HepG2 (cell line): ENCODE results near the gene ST6GALNAC6. TPM values are rescaled to one million over a fixed set of nuclear protein-coding genes. Genes with fewer than 3 reads are reported as not detected.

Source experiments
- ATF6 ChIP-seq: sonication (generic); formaldehyde crosslinking; conservative IDR thresholded peaks from 2 replicates; pipeline ENCODE4 v1.4.0; 2020; ENCODE audit warnings: missing genetic modification reagents
- FOXP4 ChIP-seq: sonication (generic); formaldehyde crosslinking; IDR thresholded peaks from 2 replicates; pipeline ENCODE4 v1.4.0; 2020; ENCODE audit warnings: missing genetic modification reagents
- HOXD1 ChIP-seq: sonication (generic); formaldehyde crosslinking; IDR thresholded peaks from 2 replicates; pipeline ENCODE4 v1.5.0; 2020; ENCODE audit warnings: missing genetic modification reagents
- KDM5B ChIP-seq: sonication (generic); formaldehyde crosslinking; IDR thresholded peaks from 2 replicates; pipeline ENCODE4 v1.4.0; 2020; ENCODE audit warnings: missing genetic modification reagents, mild to moderate bottlenecking, borderline replicate concordance
- NCOR1 ChIP-seq: fragments of 200-600 bp; sonication (generic); IDR thresholded peaks from 2 replicates; pipeline ENCODE4 v1.7.0; 2017; ENCODE audit warnings: antibody characterized with exemption, low read length, borderline replicate concordance
- NFYC ChIP-seq: IDR thresholded peaks from 2 replicates; pipeline ENCODE4 v1.6.1; 2016; ENCODE audit warnings: missing genetic modification reagents, missing compliant biosample characterization
- RFX1 ChIP-seq: fragments of 450-650 bp; IDR thresholded peaks from 2 replicates; pipeline ENCODE4 v1.6.1; 2017
- SNAI1 ChIP-seq: sonication (generic); formaldehyde crosslinking; IDR thresholded peaks from 2 replicates; pipeline ENCODE4 v1.5.0; 2020; ENCODE audit warnings: mild to moderate bottlenecking, missing genetic modification reagents, borderline replicate concordance
- TP53 ChIP-seq: sonication (generic); formaldehyde crosslinking; conservative IDR thresholded peaks from 2 replicates; pipeline ENCODE4 v1.4.0; 2020; ENCODE audit warnings: missing genetic modification reagents
- ZBTB10 ChIP-seq: sonication (generic); formaldehyde crosslinking; IDR thresholded peaks from 2 replicates; pipeline ENCODE4 v1.4.0; 2020; ENCODE audit warnings: missing genetic modification reagents, borderline replicate concordance
- ZFP90 ChIP-seq: sonication (generic); formaldehyde crosslinking; IDR thresholded peaks from 2 replicates; pipeline ENCODE4 v1.8.0; 2022; ENCODE audit warnings: missing genetic modification reagents, mild to moderate bottlenecking, inconsistent platforms, borderline replicate concordance
- ZNF136 ChIP-seq: sonication (generic); formaldehyde crosslinking; IDR thresholded peaks from 2 replicates; pipeline ENCODE4 v1.8.1; 2022; ENCODE audit warnings: low read depth, mild to moderate bottlenecking, moderate library complexity, missing genetic modification reagents
- polyA plus RNA-seq, 8 experiments: library from polyadenylated mRNA; depleted of rRNA in 3 of 8; stranded (reverse) in 7 of 8; unstranded in 1 of 8; fragments of >200 nt; fragmentation: Illumina TruSeq in 4 of 8; extraction: Trizol in 4 of 8; gene quantifications; 2 replicates each; pipeline versions ENCODE4 v1.2.1 to v1.2.3, GENCODE V29; 2011 to 2016; ENCODE audit warnings: low read depth in 4 of 8, missing spikeins in 1 of 8, mixed read lengths in 1 of 8; ENCODE audit not compliant: insufficient read depth in 1 of 8
- total RNA-seq, 5 experiments: library from RNA; depleted of rRNA; stranded (reverse); fragments of >200 nt; fragmentation: Illumina TruSeq; extraction: Trizol; gene quantifications; 2 replicates each; pipeline ENCODE4 v1.2.3, GENCODE V29; 2016; ENCODE audit warnings: low read depth in 1 of 5
- TF ChIP-seq, protein P1 (sequence below): sonication (generic); formaldehyde crosslinking; IDR thresholded peaks from 2 replicates; pipeline ENCODE4 v1.8.0; 2022; ENCODE audit warnings: missing genetic modification reagents, mild to moderate bottlenecking, moderate library complexity, borderline replicate concordance

The ST6GALNAC6 gene
- total and polyA plus RNA-seq, 2 of the 13 experiments (the other 11 are each of a cell fraction or from before 2014, with no cell fraction given): 18.5 to 65.4 TPM

- peak; percentile 32; the same call in 1 of the 2 replicates for TF ChIP-seq ZBTB10 (CRISPR knock-in tag)
- peak; percentile 48; the same call in 1 of the 2 replicates for TF ChIP-seq NCOR1
- 0 out of 2 replicates have a peak, but pooled peaks have one; percentile 1 for TF ChIP-seq SNAI1
- 0 out of 2 replicates have a peak, but pooled peaks have one; percentile 58 for TF ChIP-seq TP53
- no peak; the same call in 1 of the 2 replicates for TF ChIP-seq KDM5B (CRISPR knock-in tag)
- TF ChIP-seq ATF6: no peak
- TF ChIP-seq ZFP90 (CRISPR knock-in tag): no peak
- TF ChIP-seq RFX1: no peak
- TF ChIP-seq, protein P1, sequence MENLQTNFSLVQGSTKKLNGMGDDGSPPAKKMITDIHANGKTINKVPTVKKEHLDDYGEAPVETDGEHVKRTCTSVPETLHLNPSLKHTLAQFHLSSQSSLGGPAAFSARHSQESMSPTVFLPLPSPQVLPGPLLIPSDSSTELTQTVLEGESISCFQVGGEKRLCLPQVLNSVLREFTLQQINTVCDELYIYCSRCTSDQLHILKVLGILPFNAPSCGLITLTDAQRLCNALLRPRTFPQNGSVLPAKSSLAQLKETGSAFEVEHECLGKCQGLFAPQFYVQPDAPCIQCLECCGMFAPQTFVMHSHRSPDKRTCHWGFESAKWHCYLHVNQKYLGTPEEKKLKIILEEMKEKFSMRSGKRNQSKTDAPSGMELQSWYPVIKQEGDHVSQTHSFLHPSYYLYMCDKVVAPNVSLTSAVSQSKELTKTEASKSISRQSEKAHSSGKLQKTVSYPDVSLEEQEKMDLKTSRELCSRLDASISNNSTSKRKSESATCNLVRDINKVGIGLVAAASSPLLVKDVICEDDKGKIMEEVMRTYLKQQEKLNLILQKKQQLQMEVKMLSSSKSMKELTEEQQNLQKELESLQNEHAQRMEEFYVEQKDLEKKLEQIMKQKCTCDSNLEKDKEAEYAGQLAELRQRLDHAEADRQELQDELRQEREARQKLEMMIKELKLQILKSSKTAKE (CRISPR knock-in tag): peak; percentile 99
- peak; percentile 88 for TF ChIP-seq HOXD1 (CRISPR knock-in tag)
- TF ChIP-seq ZNF136 (CRISPR knock-in tag): no peak; the same call in 1 of the 2 replicates
- no peak for TF ChIP-seq NFYC
- peak; percentile 73; the same call in 1 of the 2 replicates for TF ChIP-seq FOXP4 (CRISPR knock-in tag)
These were observed 4.4 kb upstream of the ST6GALNAC6 start (continued) for GRCh38 chr9:127903557-127904475.
